GM18526 (cell line): ENCODE measurements around the gene PDIA3.
A peak's percentile ranks its signal among the peaks of the same experiment; 100 is the strongest.

Source experiments
- POLR2A ChIP-seq: IDR thresholded peaks from 3 replicates; pipeline ENCODE4 v1.6.1; 2011; ENCODE audit not compliant: insufficient read length; ENCODE audit errors: extremely low read depth

The PDIA3 gene

GRCh38 chr15:43776101-43776717 lies 30.0 kb downstream of the PDIA3 start:
- no peak for TF ChIP-seq POLR2A

GRCh38 chr15:43776718-43777266 lies 30.6 kb downstream of the PDIA3 start, which contains the start of gene ELL3:
Gene ELL3 (minus strand): TSS chr15:43776966. CDS start chr15:43776901, 65 bp downstream.
- TF ChIP-seq POLR2A, result peak; percentile 57

GRCh38 chr15:43777267-43777914 lies 31.2 kb downstream of the PDIA3 start:
- no peak for TF ChIP-seq POLR2A

GRCh38 chr15:43779016-43779415 lies 32.8 kb downstream of the PDIA3 start:
- no peak for TF ChIP-seq POLR2A

GRCh38 chr15:43789409-43789808 lies 43.2 kb downstream of the PDIA3 start:
- TF ChIP-seq POLR2A, result no peak

DNA sequence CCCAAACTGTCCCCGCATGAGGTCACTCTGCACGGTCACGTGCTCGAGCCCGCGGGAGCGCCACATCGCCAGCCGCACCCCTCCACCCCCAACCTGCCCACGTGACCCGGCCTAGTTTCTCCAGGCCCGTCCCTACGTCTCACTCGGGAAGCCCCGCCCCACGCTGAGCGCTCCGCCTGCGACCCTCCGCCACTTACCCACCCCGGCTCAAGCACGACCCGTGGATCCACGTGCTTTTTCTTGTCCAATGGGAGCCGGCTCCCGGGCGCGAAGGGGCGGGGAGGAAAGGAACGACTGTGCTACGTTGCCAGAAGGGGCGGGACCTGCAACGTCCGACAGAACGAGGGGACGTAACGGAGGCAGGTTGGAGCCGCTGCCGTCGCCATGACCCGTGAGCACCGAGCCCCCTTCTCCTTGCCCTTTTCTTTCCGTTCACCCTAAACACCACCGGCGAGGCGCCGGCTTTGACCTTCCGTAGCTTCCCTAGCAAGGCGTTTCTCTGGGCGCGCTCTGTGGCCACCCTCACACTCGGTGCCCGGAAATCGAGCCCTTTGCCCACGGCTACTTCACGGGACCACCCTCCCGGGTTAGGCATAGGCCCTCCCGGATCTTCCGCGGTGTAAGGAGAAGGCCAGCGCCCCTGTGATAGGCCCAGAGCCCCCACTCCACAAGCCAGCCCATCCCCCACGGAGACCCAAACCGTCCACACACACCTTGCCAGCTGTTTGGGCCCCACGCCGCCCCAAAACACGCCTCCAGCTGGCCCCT lies 45.9 kb downstream of the PDIA3 start, which contains the start of gene SERF2:
SERF2 (plus strand) TSS at position 328 of the 768 bp plus-strand sequence; CDS start at position 385, 57 bp downstream.
- peak; percentile 96 for TF ChIP-seq POLR2A

DNA sequence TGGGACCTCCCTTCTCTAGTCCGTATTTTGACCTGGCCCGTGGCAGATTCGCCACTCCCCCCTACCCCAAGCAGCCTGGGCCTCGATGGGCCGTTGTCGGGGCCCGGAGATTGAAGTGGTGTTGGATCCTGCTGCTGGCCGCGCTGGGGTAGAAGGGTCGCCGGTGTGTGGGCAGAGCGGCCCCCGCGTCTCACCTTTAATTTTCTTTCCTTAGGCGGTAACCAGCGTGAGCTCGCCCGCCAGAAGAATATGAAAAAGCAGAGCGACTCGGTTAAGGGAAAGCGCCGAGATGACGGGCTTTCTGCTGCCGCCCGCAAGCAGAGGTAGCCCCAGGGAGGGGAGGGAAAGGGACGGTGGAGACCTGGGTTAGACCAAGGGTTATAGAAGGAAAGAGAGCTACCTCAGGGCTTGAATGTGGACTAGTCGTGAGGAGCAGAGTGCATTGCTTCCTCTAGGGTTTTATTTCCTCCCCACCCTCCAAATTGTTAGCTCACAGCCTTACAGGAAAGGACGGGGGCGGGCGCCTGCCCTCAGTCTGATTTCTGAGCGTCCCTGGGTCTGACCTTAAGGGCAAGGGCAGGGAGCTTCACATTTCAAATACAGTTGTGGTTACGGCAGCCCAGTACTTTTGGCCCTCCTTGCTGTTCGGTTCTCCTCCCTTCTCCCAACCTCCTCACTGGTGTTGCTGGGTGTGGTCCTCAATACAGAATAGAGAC lies 46.7 kb downstream of the PDIA3 start:
- no peak for TF ChIP-seq POLR2A

- TF ChIP-seq POLR2A, result no peak
Measured at GRCh38 chr15:43793647-43794046, 47.4 kb downstream of the PDIA3 start.

DNA sequence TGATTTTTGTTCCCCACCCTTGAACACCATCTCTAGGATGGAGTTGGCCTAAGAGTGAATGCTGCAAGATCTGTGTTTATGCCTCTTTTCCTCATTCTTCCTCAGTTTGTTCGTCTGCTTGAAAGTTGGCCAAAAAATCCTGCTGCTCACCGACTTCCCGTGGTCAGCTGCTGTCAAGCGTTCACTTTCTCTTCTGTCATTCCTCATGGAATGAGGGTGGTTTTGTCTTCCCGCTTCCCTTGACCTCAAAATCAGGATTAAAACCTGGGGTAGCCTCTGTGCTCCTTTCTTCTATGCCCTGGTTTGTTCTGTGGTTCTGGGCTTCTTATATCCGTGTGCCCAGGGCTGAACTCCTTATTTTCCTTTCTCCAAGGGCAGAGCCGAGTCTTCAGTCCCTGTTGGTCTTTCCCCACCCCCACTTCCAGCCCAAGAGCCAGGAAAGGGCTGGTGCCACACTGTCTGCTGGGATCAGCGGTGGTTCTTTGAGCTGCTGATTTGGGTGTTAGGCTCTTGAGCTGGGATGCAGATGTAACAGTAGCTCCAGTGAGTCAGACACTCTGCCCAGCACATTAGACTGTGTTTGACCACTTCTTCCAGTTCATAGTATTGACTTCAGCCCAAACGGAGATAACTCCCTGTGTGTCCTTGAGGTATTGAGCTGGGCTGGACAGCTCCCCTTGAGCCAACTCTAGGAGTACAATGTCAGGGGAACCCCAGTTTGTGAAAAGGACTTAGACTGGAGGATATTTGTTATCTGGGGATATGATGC lies 48.2 kb downstream of the PDIA3 start:
- TF ChIP-seq POLR2A, result no peak

DNA sequence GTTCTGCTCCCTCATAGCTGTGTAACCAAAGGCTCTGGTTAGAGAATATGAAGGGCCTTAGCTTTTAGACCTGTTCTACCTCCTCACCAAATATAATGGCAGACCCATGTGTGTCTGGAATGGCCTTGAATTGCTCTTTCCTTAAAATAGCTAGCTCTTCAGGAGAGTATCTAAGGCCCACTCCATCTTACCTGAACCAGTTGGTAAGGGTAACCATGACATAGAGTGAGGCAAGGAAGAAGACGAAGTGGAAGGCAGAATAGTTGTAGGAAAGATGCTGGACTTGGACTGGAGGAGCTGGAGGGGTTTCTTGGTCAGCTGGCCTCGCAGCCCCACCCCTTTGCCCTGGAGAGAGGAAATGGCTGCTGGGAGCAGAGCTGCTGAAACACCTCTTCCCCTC lies 49.0 kb downstream of the PDIA3 start:
- no peak for TF ChIP-seq POLR2A

DNA sequence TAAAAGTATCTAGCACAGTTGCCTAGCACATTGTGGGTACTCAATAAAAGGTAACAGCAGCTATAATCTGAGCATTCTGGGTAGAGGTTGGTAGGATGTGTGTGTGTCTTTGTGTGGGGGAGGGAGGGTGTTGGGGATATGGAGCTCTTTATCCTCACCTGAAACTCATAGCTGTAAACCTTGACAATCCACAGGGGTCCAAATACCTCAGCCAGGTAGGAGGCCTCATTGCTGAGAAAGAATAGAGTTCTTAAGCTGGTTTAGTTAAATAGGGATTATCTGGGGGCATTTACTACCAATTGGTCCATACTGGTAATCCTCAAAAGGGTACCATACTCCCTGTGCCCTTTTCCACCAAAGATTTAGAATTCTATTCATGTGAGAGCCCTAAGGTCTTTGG lies 49.8 kb downstream of the PDIA3 start:
- no peak for TF ChIP-seq POLR2A

DNA sequence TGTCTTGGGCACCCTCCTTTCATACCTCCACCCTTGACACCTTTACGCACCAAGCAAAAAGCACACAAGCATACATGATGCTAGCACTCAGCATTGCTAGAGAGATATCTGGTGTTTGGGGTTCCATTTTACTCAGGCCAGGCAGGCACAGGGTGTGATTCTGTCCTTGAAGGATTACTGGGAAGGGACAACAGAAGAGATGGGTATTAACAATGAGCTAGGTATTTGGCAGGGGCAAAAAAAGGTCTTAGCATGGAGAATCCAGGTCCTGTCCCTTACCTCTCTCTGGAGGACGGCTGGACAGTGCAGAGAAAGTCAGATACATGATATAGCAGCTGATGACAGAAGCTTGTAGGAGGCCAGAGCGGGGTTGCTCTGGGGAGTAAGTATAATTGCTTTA lies 50.3 kb downstream of the PDIA3 start:
- no peak for TF ChIP-seq POLR2A

GRCh38 chr15:43799209-43799944 lies 53.1 kb downstream of the PDIA3 start:
- peak; percentile 24 for TF ChIP-seq POLR2A

DNA sequence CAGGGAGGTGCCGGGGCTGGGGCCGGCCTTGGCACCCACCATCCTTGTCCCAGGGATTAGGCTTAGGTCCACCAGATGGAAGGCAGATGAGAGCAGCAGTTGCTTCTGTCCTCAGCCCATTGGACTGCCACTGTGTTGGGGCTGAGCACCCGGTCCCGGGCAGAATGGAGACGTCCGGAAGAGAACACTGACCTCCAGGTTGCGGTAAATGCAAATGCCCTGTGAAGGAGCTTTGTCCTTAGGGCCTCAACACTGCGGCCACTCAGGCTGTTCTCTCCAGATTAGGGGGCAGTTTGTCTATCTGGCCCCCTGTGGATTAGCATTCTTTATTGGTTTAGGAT lies 53.7 kb downstream of the PDIA3 start, which contains the start of gene SERINC4:
SERINC4 (minus strand) TSS at position 276 of the 341 bp plus-strand sequence; CDS start at position 42, 234 bp downstream.
- no peak for TF ChIP-seq POLR2A
